ENCODE results near the gene C6orf132. TPM values are rescaled to one million over a fixed set of nuclear protein-coding genes. Genes with fewer than 3 reads are reported as not detected.

The C6orf132 gene
- total RNA-seq, 1 donor from 2014 or later, result 1.3 TPM

GRCh38 chr6:42117843-42118161 lies 24.6 kb downstream of the C6orf132 start:
- intact Hi-C loops (cut with DNase I), result no loop called here
- Histone ChIP-seq H3K9me3 (no peaks in the 10 kb centered on the region), H3K36me3 (no peaks in the 10 kb centered on the region), H3K27me3 (no peaks in the 10 kb centered on the region), H3K4me3 (no peak overlapping the region), H3K27ac (no peak overlapping the region), H3K4me1 (no peaks in the 10 kb centered on the region)
- DNase-seq (ENCODE audit: low spot score in 2 of 2), result no peak
- no peak for TF ChIP-seq CTCF (IDR thresholded peaks at IDR 0.05)

GRCh38 chr6:42113936-42114636 lies 28.3 kb downstream of the C6orf132 start:
- no peak overlapping the region for H3K27ac ChIP-seq
- intact Hi-C loops (cut with DNase I), result no loop called here

GRCh38 chr6:42112351-42112750 lies 30.1 kb downstream of the C6orf132 start:
- Histone ChIP-seq H3K27me3 (no peaks in the 10 kb centered on the region), H3K4me1 (no peaks in the 10 kb centered on the region), H3K36me3 (no peaks in the 10 kb centered on the region), H3K27ac (no peak overlapping the region), H3K9me3 (no peaks in the 10 kb centered on the region), H3K4me3 (no peak overlapping the region)
- intact Hi-C loops (cut with DNase I), result no loop called here
- TF ChIP-seq CTCF (IDR thresholded peaks at IDR 0.05), result no peak
- no peak for DNase-seq (ENCODE audit: low spot score in 2 of 2)

More at GRCh38 chr6:42113936-42114636, 28.3 kb downstream of the C6orf132 start:
- no peak for TF ChIP-seq CTCF (IDR thresholded peaks at IDR 0.05)
- Histone ChIP-seq H3K9me3 (no peaks in the 10 kb centered on the region), H3K27me3 (no peaks in the 10 kb centered on the region), H3K4me1 (no peaks in the 10 kb centered on the region), H3K4me3 (no peak overlapping the region), H3K36me3 (no peaks in the 10 kb centered on the region)
- DNase-seq (ENCODE audit: low spot score in 2 of 2), result no peak

- Histone ChIP-seq H3K4me3 (no peak overlapping the region), H3K27me3 (no peaks in the 10 kb centered on the region), H3K4me1 (no peaks in the 10 kb centered on the region), H3K27ac (no peak overlapping the region), H3K9me3 (no peaks in the 10 kb centered on the region), H3K36me3 (no peaks in the 10 kb centered on the region)
- DNase-seq (ENCODE audit: low spot score in 2 of 2), result no peak
- no peak for TF ChIP-seq CTCF (IDR thresholded peaks at IDR 0.05)
- intact Hi-C loops (cut with DNase I), result no loop called here
Observed at GRCh38 chr6:42110683-42111082, 31.7 kb downstream of the C6orf132 start.

- no peak for DNase-seq (ENCODE audit: low spot score in 2 of 2)
- intact Hi-C loops (cut with DNase I), result no loop called here
- Histone ChIP-seq H3K36me3 (no peaks in the 10 kb centered on the region), H3K4me3 (no peak overlapping the region), H3K27ac (no peak overlapping the region), H3K9me3 (no peaks in the 10 kb centered on the region), H3K4me1 (peaks cover 0 to 3% of the 10 kb centered on the region in 2 donors), H3K27me3 (peaks cover 9% of the 10 kb centered on the region)
- TF ChIP-seq CTCF (IDR thresholded peaks at IDR 0.05), result no peak
Observed at GRCh38 chr6:42108071-42108470, 34.3 kb downstream of the C6orf132 start.
